GM23338 (cell line): ENCODE measurements around the gene SH2D4B. TPM values are rescaled to one million over a fixed set of nuclear protein-coding genes. Genes with fewer than 3 reads are reported as not detected.

ENCODE experiments used
- ATAC-seq: fragments of 200-7000 bp; cut with Tn5 transposase; 3 replicates; pipeline ENCODE4 v1.9.1; 2020
- DNase-seq: peaks from one replicate; pipeline ENCODE4 v3.0.0-alpha.2; 2015; ENCODE audit warnings: low spot score
- H2AFZ ChIP-seq: fragments of 200-600 bp; sonication (generic); 2 replicates; pipeline ENCODE4 v1.8.0; 2016; ENCODE audit warnings: antibody characterized with exemption, mild to moderate bottlenecking, moderate library complexity
- H3F3A ChIP-seq: fragments of 200-600 bp; sonication (generic); replicated peaks from 2 replicates; pipeline ENCODE4 v1.8.0; 2017; ENCODE audit warnings: antibody characterized with exemption, mixed run types, low read depth
- H3K27ac ChIP-seq: fragments of 200-600 bp; sonication (generic); 2 replicates; pipeline ENCODE4 v1.6.1; 2016; ENCODE audit warnings: low read depth
- H3K27me3 ChIP-seq: fragments of 200-600 bp; sonication (generic); 2 replicates; pipeline ENCODE4 v1.8.0; 2016; ENCODE audit warnings: mild to moderate bottlenecking, mixed run types, moderate library complexity; ENCODE audit not compliant: insufficient read depth
- H3K36me3 ChIP-seq: fragments of 200-600 bp; sonication (generic); 2 replicates; pipeline ENCODE4 v1.8.0; 2016; ENCODE audit warnings: mild to moderate bottlenecking; ENCODE audit not compliant: insufficient read depth
- H3K4me1 ChIP-seq: fragments of 200-600 bp; sonication (generic); 2 replicates; pipeline ENCODE4 v1.8.0; 2016; ENCODE audit warnings: mild to moderate bottlenecking, moderate library complexity; ENCODE audit not compliant: insufficient read depth
- H3K4me2 ChIP-seq: fragments of 200-600 bp; sonication (generic); 2 replicates; pipeline ENCODE4 v1.7.1; 2017; ENCODE audit warnings: mixed run types
- H3K4me3 ChIP-seq: fragments of 200-600 bp; sonication (generic); 2 replicates; pipeline ENCODE4 v1.6.1; 2016; ENCODE audit warnings: mixed run types
- H3K79me2 ChIP-seq: fragments of 200-600 bp; sonication (generic); replicated peaks from 2 replicates; pipeline ENCODE4 v1.8.0; 2017; ENCODE audit warnings: mild to moderate bottlenecking; ENCODE audit not compliant: insufficient read depth
- H3K9me2 ChIP-seq: fragments of 200-600 bp; sonication (generic); 2 replicates; pipeline ENCODE4 v1.8.0; 2017; ENCODE audit not compliant: insufficient read depth
- H4K20me1 ChIP-seq: fragments of 200-600 bp; sonication (generic); replicated peaks from 2 replicates; pipeline ENCODE4 v1.8.0; 2017; ENCODE audit warnings: mild to moderate bottlenecking; ENCODE audit not compliant: insufficient read depth
- H3K27ac Mint-ChIP-seq: 2 replicates; pipeline ENCODE4 v1.8.0; 2020; ENCODE audit warnings: inconsistent platforms, mild to moderate bottlenecking, moderate library complexity, mixed read lengths
- H3K27me3 Mint-ChIP-seq: 3 replicates; pipeline ENCODE4 v1.8.0; 2022; ENCODE audit warnings: low read depth, mild to moderate bottlenecking, moderate library complexity, mixed read lengths, inconsistent platforms; ENCODE audit not compliant: insufficient read depth, poor library complexity
- H3K36me3 Mint-ChIP-seq: 3 replicates; pipeline ENCODE4 v1.8.0; 2021; ENCODE audit warnings: low read depth, mild to moderate bottlenecking, inconsistent platforms, moderate library complexity, mixed read lengths
- H3K4me1 Mint-ChIP-seq: 3 replicates; pipeline ENCODE4 v1.8.0; 2020; ENCODE audit warnings: mild to moderate bottlenecking, inconsistent platforms, mixed read lengths
- H3K4me3 Mint-ChIP-seq: 3 replicates; pipeline ENCODE4 v1.8.0; 2021; ENCODE audit warnings: moderate library complexity, mild to moderate bottlenecking, inconsistent platforms, mixed read lengths
- H3K9me3 Mint-ChIP-seq: 3 replicates; pipeline ENCODE4 v1.8.0; 2020; ENCODE audit warnings: moderate library complexity, mild to moderate bottlenecking, inconsistent platforms, mixed read lengths
- EZH2 ChIP-seq: fragments of 200-600 bp; sonication (generic); IDR thresholded peaks from one replicate; pipeline ENCODE4 v1.8.0; 2017; ENCODE audit warnings: antibody characterized with exemption, mild to moderate bottlenecking, low read depth; ENCODE audit not compliant: unreplicated experiment
- JUNB ChIP-seq: IDR thresholded peaks from one replicate; pipeline ENCODE4 v1.6.1; 2016; ENCODE audit warnings: antibody characterized with exemption; ENCODE audit not compliant: unreplicated experiment
- POLR2AphosphoS5 ChIP-seq: IDR thresholded peaks from 2 replicates; pipeline ENCODE4 v1.6.1; 2016; ENCODE audit warnings: antibody characterized with exemption, low read depth
- REST ChIP-seq: IDR thresholded peaks from one replicate; pipeline ENCODE4 v1.6.1; 2018; ENCODE audit warnings: antibody characterized with exemption; ENCODE audit not compliant: unreplicated experiment
- STAT1 ChIP-seq: IDR thresholded peaks from one replicate; pipeline ENCODE4 v1.6.1; 2016; ENCODE audit warnings: antibody characterized with exemption; ENCODE audit not compliant: unreplicated experiment
- ZNF114 ChIP-seq: fragments of 250-450 bp; sonication (Bioruptor Pico); IDR thresholded peaks from 2 replicates; pipeline ENCODE4 v1.5.0; 2020; ENCODE audit warnings: mild to moderate bottlenecking, moderate library complexity
- ZNF331 ChIP-seq: fragments of 250-450 bp; sonication (Bioruptor Pico); IDR thresholded peaks from 2 replicates; pipeline ENCODE4 v1.5.0; 2020; ENCODE audit warnings: low read depth, mild to moderate bottlenecking, moderate library complexity
- ZNF462 ChIP-seq: fragments of 250-450 bp; sonication (Bioruptor Pico); IDR thresholded peaks from 2 replicates; pipeline ENCODE4 v1.5.0; 2020; ENCODE audit warnings: mild to moderate bottlenecking, moderate library complexity
- polyA plus RNA-seq: library from polyadenylated mRNA; unstranded; fragments of >200 nt; fragmentation: Nextera tagmentation; extraction: Ambion mirVana; gene quantifications from 2 replicates; pipeline ENCODE4 v1.2.1, GENCODE V29; 2016
- total RNA-seq: library from RNA; depleted of rRNA; stranded (reverse); fragments of >200 nt; shearing (Covaris generic); gene quantifications from 2 replicates; pipeline ENCODE4 v1.2.3, GENCODE V29; 2014

SH2D4B gene
- total and polyA plus RNA-seq, 2 experiments from 2014 or later, result 0.08 TPM; not detected in 1

GRCh38 chr10:80569131-80569895, 31.6 kb downstream of the SH2D4B start:
- Histone ChIP-seq H4K20me1 (no peaks in the 10 kb centered on the region), H2AFZ (no peak overlapping the region), H3K9me2 (no peaks in the 10 kb centered on the region), H3K36me3 (no peaks in the 10 kb centered on the region), H3K79me2 (no peaks in the 10 kb centered on the region), H3F3A (no peaks in the 10 kb centered on the region), H3K4me1 (no peaks in the 10 kb centered on the region), H3K4me2 (no peak overlapping the region), H3K4me3 (no peak overlapping the region), H3K27ac (no peak overlapping the region), H3K27me3 (no peaks in the 10 kb centered on the region)
- Mint-ChIP-seq H3K4me1 (no peaks in the 10 kb centered on the region), H3K36me3 (no peaks in the 10 kb centered on the region), H3K27ac (no peak overlapping the region), H3K9me3 (no peaks in the 10 kb centered on the region), H3K27me3 (peaks cover 2% of the 10 kb centered on the region), H3K4me3 (no peak overlapping the region)
- DNase-seq (no peak), ATAC-seq (no peak)
- TF ChIP-seq ZNF331 (CRISPR knock-in tag) (no peak), JUNB (no peak), EZH2 (no peak), POLR2AphosphoS5 (no peak), ZNF114 (CRISPR knock-in tag) (no peak), ZNF462 (CRISPR knock-in tag) (no peak), REST (no peak), STAT1 (no peak)
